Heart left ventricle (tissue), 13 donors: ENCODE measurements around the gene RPTOR.
"Not testable (repeated sequence)": the region's sequence is repeated elsewhere in the genome, so short reads cannot be mapped to it uniquely, and the experiment has no call there.

Experiments
- POLR2A ChIP-seq, 2 donors: fragments of 450-650 bp; IDR thresholded peaks; one replicate each; pipeline ENCODE4 v1.6.1; 2017; ENCODE audit warnings: antibody characterized with exemption in 2 of 2, mild to moderate bottlenecking in 2 of 2, moderate library complexity in 2 of 2
- TF ChIP-seq, protein P1 (sequence below), 12 donors: fragments of 200-600 bp; sonication (generic) in 4 of 12; IDR thresholded peaks; one replicate each; pipeline versions ENCODE4 v1.5.0 to v1.8.0; 2018 to 2022; ENCODE audit warnings: antibody characterized with exemption in 12 of 12, mild to moderate bottlenecking in 5 of 12
- donor health status: ischemic (EF 13 %, LVEDD 7.1; RV severe dilation, severe dysfunction).
- donor health status: DM: no; HTN: yes; CAD: no.
- donor health status: DM: no; HTN: no; CAD: no.
- donor health status: ischemic (EF 25% LVEDD 6.9; RV normal size, moderate dysfunction).
- donor health status: ischemic (EF 25% LVEDD 5.7; RV mildly dilated, moderate dysfunction).
- donor health status: ischemic (EF 35%, LVEDD 5.7; RV mildly dilated, moderate dysfunction).
- donor health status: nonischemic (EF 11% LVEDD 7.7; RV severe dilation, severe dysfunction).
- donor health status: DM: yes; HTN: yes; CAD: no.
- donor health status: PGD.
- donor health status: ischemic (EF 29% LVEDD 5.4; RV normal size, mild dysfunction).
- donor health status: nonischemic (EF 23%, LVEDD 6.1; RV moderate dilation, normal function).

DNA sequence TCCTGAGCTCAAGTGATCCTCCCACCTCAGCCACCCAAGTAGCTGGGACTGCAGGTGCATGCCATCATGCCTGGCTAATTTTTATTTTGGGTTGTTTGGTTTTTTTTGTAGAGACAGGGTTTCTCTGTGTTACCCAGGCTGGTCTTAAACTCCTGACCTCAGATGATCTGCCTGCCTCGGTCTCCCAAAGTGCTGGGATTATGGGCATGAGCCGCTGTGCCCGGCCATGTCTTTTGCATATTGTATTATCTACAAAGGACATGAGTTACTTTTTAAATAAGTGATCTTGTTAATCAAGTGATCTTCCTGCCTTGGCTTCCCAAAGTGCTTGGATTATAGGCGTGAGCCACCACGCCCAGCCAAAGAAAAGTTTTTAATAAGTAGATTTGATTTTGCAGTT, 252.6 kb downstream of the RPTOR start:
- TF ChIP-seq, protein P1, sequence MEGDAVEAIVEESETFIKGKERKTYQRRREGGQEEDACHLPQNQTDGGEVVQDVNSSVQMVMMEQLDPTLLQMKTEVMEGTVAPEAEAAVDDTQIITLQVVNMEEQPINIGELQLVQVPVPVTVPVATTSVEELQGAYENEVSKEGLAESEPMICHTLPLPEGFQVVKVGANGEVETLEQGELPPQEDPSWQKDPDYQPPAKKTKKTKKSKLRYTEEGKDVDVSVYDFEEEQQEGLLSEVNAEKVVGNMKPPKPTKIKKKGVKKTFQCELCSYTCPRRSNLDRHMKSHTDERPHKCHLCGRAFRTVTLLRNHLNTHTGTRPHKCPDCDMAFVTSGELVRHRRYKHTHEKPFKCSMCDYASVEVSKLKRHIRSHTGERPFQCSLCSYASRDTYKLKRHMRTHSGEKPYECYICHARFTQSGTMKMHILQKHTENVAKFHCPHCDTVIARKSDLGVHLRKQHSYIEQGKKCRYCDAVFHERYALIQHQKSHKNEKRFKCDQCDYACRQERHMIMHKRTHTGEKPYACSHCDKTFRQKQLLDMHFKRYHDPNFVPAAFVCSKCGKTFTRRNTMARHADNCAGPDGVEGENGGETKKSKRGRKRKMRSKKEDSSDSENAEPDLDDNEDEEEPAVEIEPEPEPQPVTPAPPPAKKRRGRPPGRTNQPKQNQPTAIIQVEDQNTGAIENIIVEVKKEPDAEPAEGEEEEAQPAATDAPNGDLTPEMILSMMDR (IDR thresholded peaks at IDR 0.05): not testable (repeated sequence)
- TF ChIP-seq POLR2A (IDR thresholded peaks at IDR 0.05): not testable (repeated sequence)
